A549 (cell line): ENCODE results near the gene HSD3B7.

ENCODE experiments used
- BCL3 ChIP-seq: fragments of >200 bp; sonication (Bioruptor Twin); formaldehyde crosslinking; IDR thresholded peaks from 3 replicates; pipeline ENCODE4 v1.6.1; 2016
- CHD2 ChIP-seq: fragments of 150-350 bp; IDR thresholded peaks from 2 replicates; pipeline ENCODE4 v1.6.1; 2014; ENCODE audit warnings: low read length; ENCODE audit not compliant: partially characterized antibody
- CTCF ChIP-seq: fragments of >200 bp; sonication (Bioruptor Twin); formaldehyde crosslinking; IDR thresholded peaks from 3 replicates; pipeline ENCODE4 v1.5.1; 2016
- HMGXB4 ChIP-seq: fragments of 250-450 bp; sonication (Bioruptor Pico); IDR thresholded peaks from 2 replicates; pipeline ENCODE4 v1.5.0; 2021; ENCODE audit warnings: mild to moderate bottlenecking, moderate library complexity, borderline replicate concordance
- MAFK ChIP-seq: fragments of 450-650 bp; IDR thresholded peaks from 2 replicates; pipeline ENCODE4 v1.6.1; 2014; ENCODE audit not compliant: partially characterized antibody
- MAZ ChIP-seq: fragments of 150-350 bp; IDR thresholded peaks from 2 replicates; pipeline ENCODE4 v1.6.1; 2014; ENCODE audit warnings: antibody characterized with exemption, low read depth, low read length, borderline replicate concordance
- NFE2L2 ChIP-seq: fragments of 150-350 bp; conservative IDR thresholded peaks from 2 replicates; pipeline ENCODE4 v1.6.1; 2014; ENCODE audit warnings: low read length
- PBX3 ChIP-seq: IDR thresholded peaks from 2 replicates; pipeline ENCODE4 v1.6.1; 2012
- POLR2A ChIP-seq: IDR thresholded peaks from 2 replicates; pipeline ENCODE4 v1.6.1; 2012; ENCODE audit warnings: mild to moderate bottlenecking, low read length
- SMC3 ChIP-seq: fragments of >200 bp; sonication (Bioruptor Twin); formaldehyde crosslinking; IDR thresholded peaks from 3 replicates; pipeline ENCODE4 v1.6.1; 2018; ENCODE audit warnings: inconsistent platforms

GRCh38 chr16:30942426-30942806 lies 42.6 kb upstream of the HSD3B7 start:
- no peak for TF ChIP-seq MAZ
- no peak for TF ChIP-seq CTCF
- no peak for TF ChIP-seq HMGXB4 (CRISPR knock-in tag)
- TF ChIP-seq POLR2A = no peak
- no peak for TF ChIP-seq CHD2
- TF ChIP-seq BCL3 = no peak
- no peak for TF ChIP-seq PBX3
- TF ChIP-seq SMC3 = no peak
- no peak for TF ChIP-seq NFE2L2
- TF ChIP-seq MAFK = no peak
